ENCODE results near the gene DERL2.
"Not testable (repeated sequence)": the region's sequence is repeated elsewhere in the genome, so short reads cannot be mapped to it uniquely, and the experiment has no call there.

Gene DERL2

GRCh38 chr17:5437721-5438317, 48.2 kb downstream of the DERL2 start:
- DNase-seq (ENCODE audit: low read depth, low spot score) = no peak

- DNase-seq (ENCODE audit: low read depth, low spot score) = not testable (repeated sequence)
These were observed 50.1 kb downstream of the DERL2 start for GRCh38 chr17:5435781-5436315.

- DNase-seq (ENCODE audit: low read depth, low spot score) = no peak
These were observed 51.0 kb downstream of the DERL2 start for GRCh38 chr17:5434984-5435383.

GRCh38 chr17:5431949-5432556, 53.9 kb downstream of the DERL2 start:
- DNase-seq (ENCODE audit: low read depth, low spot score) = no peak

- not testable (repeated sequence) for DNase-seq (ENCODE audit: low read depth, low spot score)
These were observed 54.7 kb downstream of the DERL2 start for GRCh38 chr17:5431234-5431633.

- DNase-seq (ENCODE audit: low read depth, low spot score) = no peak
These were observed 55.5 kb downstream of the DERL2 start for GRCh38 chr17:5430413-5430999.

GRCh38 chr17:5429191-5429887, 56.6 kb downstream of the DERL2 start:
- no peak for DNase-seq (ENCODE audit: low read depth, low spot score)

- no peak for DNase-seq (ENCODE audit: low read depth, low spot score)
These were observed 60.2 kb downstream of the DERL2 start for GRCh38 chr17:5425826-5426225.

GRCh38 chr17:5424909-5425308, 61.1 kb downstream of the DERL2 start:
- no peak for DNase-seq (ENCODE audit: low read depth, low spot score)

- no peak for DNase-seq (ENCODE audit: low read depth, low spot score)
These were observed 63.5 kb downstream of the DERL2 start for GRCh38 chr17:5422505-5422904.

All from activated naive CD8-positive, alpha-beta T cell treated with anti-CD3 and anti-CD28 coated beads, Interleukin-2, amount 50 U/mL, for 16 hours (primary cell).